Left ventricle myocardium inferior (tissue), 1 donor: ENCODE results near the gene CHID1. TPM values are rescaled to one million over a fixed set of nuclear protein-coding genes. Genes with fewer than 3 reads are reported as not detected.

ENCODE experiments used
- DNase-seq: peaks from one replicate; pipeline ENCODE4 v3.0.0-alpha.2; 2020
- H3K27ac ChIP-seq: fragments of 200-600 bp; replicated peaks from 2 replicates; pipeline ENCODE4 v1.8.0; 2021
- H3K27me3 ChIP-seq: fragments of 200-600 bp; 2 replicates; pipeline ENCODE4 v1.8.0; 2021; ENCODE audit warnings: low read depth
- H3K36me3 ChIP-seq: fragments of 200-600 bp; 2 replicates; pipeline ENCODE4 v1.8.0; 2021
- H3K4me1 ChIP-seq: fragments of 200-600 bp; 2 replicates; pipeline ENCODE4 v1.8.0; 2021
- H3K4me3 ChIP-seq: fragments of 200-600 bp; 2 replicates; pipeline ENCODE4 v1.8.0; 2021; ENCODE audit warnings: mild to moderate bottlenecking, moderate library complexity
- H3K9me3 ChIP-seq: fragments of 200-600 bp; replicated peaks from 2 replicates; pipeline ENCODE4 v1.8.0; 2021
- CTCF ChIP-seq: fragments of 200-600 bp; IDR thresholded peaks from 2 replicates; pipeline ENCODE4 v1.8.0; 2021; ENCODE audit warnings: antibody characterized with exemption, mild to moderate bottlenecking, borderline replicate concordance
- intact Hi-C: fragments of 100-400 bp; cut with micrococcal nuclease; formaldehyde crosslinking; loops from one replicate; pipeline ENCODE4 v1.11.0; 2022
- total RNA-seq: library from RNA; stranded (reverse); fragmentation: NEBNext Ultra II Directional; extraction: Animal tissue kit (Norgen Biotek cat#: 25700); gene quantifications from one replicate; pipeline ENCODE4 v1.2.1, GENCODE V29; 2021
- donor health status: DM: no; HTN: yes; CAD: no; lungs with severe emphysema.

Gene CHID1
- total RNA-seq, 1 donor from 2014 or later, result 54.2 TPM

- H3K27ac ChIP-seq, result no peak overlapping the region
- TF ChIP-seq CTCF, result no peak
- peaks cover 26% of the 10 kb centered on the region for H3K4me1 ChIP-seq
- H3K27me3 ChIP-seq, result no peaks in the 10 kb centered on the region
- intact Hi-C loops, result no loop called here
- DNase-seq, result no peak
- H3K4me3 ChIP-seq, result no peak overlapping the region
- peaks cover 23% of the 10 kb centered on the region for H3K36me3 ChIP-seq
- no peaks in the 10 kb centered on the region for H3K9me3 ChIP-seq
Observed at GRCh38 chr11:908273-908672, 2.3 kb downstream of the CHID1 start.

GRCh38 chr11:907668-908067, 2.9 kb downstream of the CHID1 start:
- intact Hi-C loops, result no loop called here

GRCh38 chr11:905952-906351, 4.7 kb downstream of the CHID1 start:
- intact Hi-C loops, result no loop called here
- H3K4me1 ChIP-seq, result peaks cover 16% of the 10 kb centered on the region
- DNase-seq, result no peak
- H3K36me3 ChIP-seq, result peaks cover 47% of the 10 kb centered on the region
- no peak overlapping the region for H3K4me3 ChIP-seq
- no peaks in the 10 kb centered on the region for H3K27me3 ChIP-seq
- no peak overlapping the region for H3K27ac ChIP-seq
- no peak for TF ChIP-seq CTCF
- no peaks in the 10 kb centered on the region for H3K9me3 ChIP-seq

More at GRCh38 chr11:907668-908067, 2.9 kb downstream of the CHID1 start:
- H3K4me3 ChIP-seq, result no peak overlapping the region
- peaks cover 30% of the 10 kb centered on the region for H3K36me3 ChIP-seq
- no peak for TF ChIP-seq CTCF
- H3K27ac ChIP-seq, result no peak overlapping the region
- no peaks in the 10 kb centered on the region for H3K9me3 ChIP-seq
- H3K4me1 ChIP-seq, result peaks cover 26% of the 10 kb centered on the region
- no peaks in the 10 kb centered on the region for H3K27me3 ChIP-seq
- no peak for DNase-seq

GRCh38 chr11:904380-904779, 6.2 kb downstream of the CHID1 start:
- Histone ChIP-seq H3K36me3 (peaks cover 62% of the 10 kb centered on the region), H3K4me1 (peaks cover 3% of the 10 kb centered on the region), H3K27ac (no peak overlapping the region), H3K27me3 (no peaks in the 10 kb centered on the region), H3K4me3 (no peak overlapping the region), H3K9me3 (no peaks in the 10 kb centered on the region)
- intact Hi-C loops, result no loop called here
- DNase-seq, result no peak
- no peak for TF ChIP-seq CTCF

GRCh38 chr11:901452-902061, 9.1 kb downstream of the CHID1 start:
- DNase-seq, result no peak
- Histone ChIP-seq H3K27ac (no peak overlapping the region), H3K9me3 (no peaks in the 10 kb centered on the region), H3K27me3 (no peaks in the 10 kb centered on the region), H3K4me3 (no peak overlapping the region), H3K4me1 (no peaks in the 10 kb centered on the region), H3K36me3 (peaks cover 67% of the 10 kb centered on the region)
- intact Hi-C loops, result no loop called here
- TF ChIP-seq CTCF, result no peak

- intact Hi-C loops, result no loop called here
- DNase-seq, result no peak
- H3K27ac ChIP-seq, result no peak overlapping the region
- no peak for TF ChIP-seq CTCF
- H3K36me3 ChIP-seq, result peaks cover 64% of the 10 kb centered on the region
- H3K9me3 ChIP-seq, result no peaks in the 10 kb centered on the region
- H3K27me3 ChIP-seq, result no peaks in the 10 kb centered on the region
- no peak overlapping the region for H3K4me3 ChIP-seq
- no peaks in the 10 kb centered on the region for H3K4me1 ChIP-seq
Observed at GRCh38 chr11:900545-900944, 10.1 kb downstream of the CHID1 start.
